Subcutaneous adipose tissue (tissue), 4 donors: ENCODE data around the gene UBQLN1. TPM values are rescaled to one million over a fixed set of nuclear protein-coding genes. Genes with fewer than 3 reads are reported as not detected.

Experiments used
- total RNA-seq, 4 donors: library from RNA; depleted of rRNA; stranded (reverse); fragments of >200 nt; gene quantifications; one replicate each; pipeline ENCODE4 v1.1.0, GENCODE V29; 2016
- TF ChIP-seq, protein P1 (sequence below): fragments of 450-650 bp; IDR thresholded peaks from one replicate; pipeline ENCODE4 v1.5.1; 2016; ENCODE audit warnings: low read depth, mild to moderate bottlenecking, control low read depth, antibody characterized with exemption, moderate library complexity

UBQLN1 gene
- 100 to 1,000 TPM; 106 to 138 (median 126) TPM for total RNA-seq

DNA sequence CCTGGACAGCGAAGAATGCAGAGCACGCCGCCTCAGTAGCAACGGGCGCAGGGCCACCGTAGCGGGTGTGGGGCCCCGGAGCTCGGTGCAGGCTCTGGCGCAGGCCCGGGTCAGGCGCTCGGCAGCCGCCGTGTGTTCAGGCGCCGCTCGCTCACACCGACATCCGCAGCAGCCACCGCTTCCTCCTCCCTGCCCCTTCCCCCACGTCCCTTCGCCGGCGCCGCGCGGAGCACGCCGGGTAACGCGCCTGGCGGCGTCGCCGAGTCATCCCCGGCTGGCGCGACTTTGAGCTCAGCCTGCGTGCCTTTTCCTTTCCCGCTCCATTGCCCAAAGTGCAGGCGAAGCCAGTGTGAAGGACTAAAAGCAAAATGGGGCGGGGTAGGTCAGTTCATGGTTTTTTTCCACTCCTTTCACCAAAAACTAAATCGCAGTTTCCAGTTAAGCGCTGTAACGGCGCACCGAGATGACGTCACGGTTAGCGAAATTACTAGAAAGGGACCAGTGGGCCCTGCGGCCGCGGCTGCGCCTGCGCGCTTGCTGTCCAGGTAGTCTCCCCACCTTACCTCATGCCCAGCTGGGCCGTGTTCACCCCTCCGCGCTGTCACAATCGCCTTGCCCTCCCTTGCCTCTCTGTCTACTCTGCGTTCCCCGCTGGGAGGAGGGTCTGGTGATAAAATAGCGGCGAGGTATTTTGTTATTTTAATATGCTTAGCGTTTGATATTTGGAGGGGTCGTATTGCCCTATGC is at the start of gene UBQLN1:
Gene UBQLN1 (minus strand): TSS at position 191 of the 747 bp plus-strand sequence. CDS start 279 bp downstream, outside the sequence.
- TF ChIP-seq, protein P1, sequence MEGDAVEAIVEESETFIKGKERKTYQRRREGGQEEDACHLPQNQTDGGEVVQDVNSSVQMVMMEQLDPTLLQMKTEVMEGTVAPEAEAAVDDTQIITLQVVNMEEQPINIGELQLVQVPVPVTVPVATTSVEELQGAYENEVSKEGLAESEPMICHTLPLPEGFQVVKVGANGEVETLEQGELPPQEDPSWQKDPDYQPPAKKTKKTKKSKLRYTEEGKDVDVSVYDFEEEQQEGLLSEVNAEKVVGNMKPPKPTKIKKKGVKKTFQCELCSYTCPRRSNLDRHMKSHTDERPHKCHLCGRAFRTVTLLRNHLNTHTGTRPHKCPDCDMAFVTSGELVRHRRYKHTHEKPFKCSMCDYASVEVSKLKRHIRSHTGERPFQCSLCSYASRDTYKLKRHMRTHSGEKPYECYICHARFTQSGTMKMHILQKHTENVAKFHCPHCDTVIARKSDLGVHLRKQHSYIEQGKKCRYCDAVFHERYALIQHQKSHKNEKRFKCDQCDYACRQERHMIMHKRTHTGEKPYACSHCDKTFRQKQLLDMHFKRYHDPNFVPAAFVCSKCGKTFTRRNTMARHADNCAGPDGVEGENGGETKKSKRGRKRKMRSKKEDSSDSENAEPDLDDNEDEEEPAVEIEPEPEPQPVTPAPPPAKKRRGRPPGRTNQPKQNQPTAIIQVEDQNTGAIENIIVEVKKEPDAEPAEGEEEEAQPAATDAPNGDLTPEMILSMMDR = no peak

DNA sequence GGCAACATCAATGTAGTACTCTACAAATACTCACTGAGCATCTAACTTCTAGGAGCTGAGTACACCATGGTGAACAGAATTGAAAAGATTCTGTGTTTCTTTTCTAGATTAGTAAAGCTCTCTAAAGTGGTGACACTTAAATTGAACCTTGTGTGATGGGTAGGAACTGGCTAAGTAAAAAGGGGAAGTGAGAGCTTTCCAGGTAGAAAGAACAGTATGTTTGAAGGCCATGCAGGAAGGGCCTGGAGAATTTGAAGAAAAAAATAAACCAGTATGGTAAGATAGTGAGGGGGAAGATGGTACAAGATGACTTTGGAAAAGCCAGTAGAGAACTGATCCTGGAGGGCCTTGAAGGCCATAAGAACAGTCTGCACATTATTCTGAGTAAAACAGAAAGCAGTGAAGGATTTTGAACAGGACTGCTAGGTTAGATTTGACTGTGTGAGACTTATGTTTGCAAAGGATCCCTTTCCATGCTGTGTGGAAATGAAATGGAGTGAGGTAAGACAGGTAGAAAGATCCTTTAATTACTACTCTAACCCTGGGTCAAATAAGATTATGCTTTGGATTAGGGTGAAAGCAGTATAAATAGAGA is 46.7 kb upstream of the UBQLN1 start:
- TF ChIP-seq, protein P1 = no peak

DNA sequence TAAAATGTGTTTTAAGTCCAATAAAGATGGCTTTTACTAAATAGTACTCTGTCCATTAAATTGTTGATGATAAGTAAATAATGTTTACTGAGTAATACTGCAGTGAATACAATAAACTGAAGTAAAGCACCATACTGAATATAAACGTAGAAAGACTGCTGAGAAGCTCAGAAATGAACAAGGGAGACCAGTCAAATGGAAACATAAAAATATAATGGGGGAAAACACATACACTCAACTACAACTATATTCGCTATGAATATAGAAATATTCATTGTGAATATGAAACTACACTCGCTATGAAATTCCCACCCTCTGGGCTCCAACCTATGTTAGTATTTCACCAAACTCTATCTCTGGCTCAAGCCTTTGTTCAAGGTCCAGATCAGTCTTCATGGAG is 41.9 kb upstream of the UBQLN1 start:
- TF ChIP-seq, protein P1 = no peak

DNA sequence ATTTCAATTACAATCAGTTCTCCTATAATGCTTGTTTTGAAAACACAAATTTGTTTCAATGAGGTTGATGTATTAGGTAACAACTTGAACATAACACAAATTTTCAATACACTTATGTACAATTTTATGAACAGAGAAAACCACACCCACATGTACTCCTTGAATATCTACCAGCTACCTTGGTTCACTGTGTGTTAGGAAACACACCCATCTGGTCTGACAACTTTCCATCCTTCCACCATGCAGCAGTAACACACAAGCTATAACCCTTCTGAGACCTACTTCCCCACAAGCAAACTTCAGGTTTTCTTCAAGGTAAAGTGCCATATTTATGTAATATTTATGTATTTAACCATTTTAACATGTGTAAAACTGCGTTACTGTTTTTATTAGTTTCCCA is 36.4 kb upstream of the UBQLN1 start:
- TF ChIP-seq, protein P1 = no peak

DNA sequence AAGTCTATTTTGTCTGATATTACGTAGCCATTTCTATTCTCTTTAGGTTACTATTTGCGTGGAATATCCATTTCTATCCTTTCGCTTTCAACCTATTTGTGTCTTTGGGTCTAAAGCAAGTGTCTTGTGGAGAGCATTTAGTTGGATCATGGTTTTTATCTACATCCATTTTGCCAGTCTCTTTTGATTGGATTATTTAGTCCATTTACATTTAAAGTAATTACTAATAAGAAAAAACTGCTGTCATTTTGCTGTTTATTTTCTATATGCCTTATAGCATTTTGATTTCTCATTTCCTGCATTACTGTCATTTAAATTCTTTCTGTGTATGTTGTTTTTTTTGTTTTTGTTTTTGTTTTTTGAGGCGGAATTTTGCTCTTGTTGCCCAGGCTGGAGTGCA is 26.0 kb upstream of the UBQLN1 start:
- TF ChIP-seq, protein P1 = no peak

DNA sequence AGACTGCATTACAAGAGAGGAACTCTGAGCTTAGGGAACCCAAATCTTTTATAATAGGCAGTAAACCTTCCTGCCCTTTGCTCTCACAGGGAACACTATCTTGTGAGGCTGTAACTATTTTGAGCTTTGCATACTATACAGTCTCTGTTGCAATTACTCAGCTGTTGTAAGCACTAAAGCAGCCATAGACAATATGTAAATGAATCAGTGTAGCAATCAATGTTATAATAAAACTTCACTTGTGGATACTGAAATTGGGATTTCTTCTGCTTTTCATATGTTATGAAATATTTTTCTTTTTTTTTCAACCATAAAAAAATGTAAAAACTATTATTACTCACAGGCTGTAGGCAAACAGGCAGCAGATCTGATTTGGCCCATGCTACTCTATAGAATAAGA is 16.7 kb upstream of the UBQLN1 start:
- TF ChIP-seq, protein P1 = no peak

DNA sequence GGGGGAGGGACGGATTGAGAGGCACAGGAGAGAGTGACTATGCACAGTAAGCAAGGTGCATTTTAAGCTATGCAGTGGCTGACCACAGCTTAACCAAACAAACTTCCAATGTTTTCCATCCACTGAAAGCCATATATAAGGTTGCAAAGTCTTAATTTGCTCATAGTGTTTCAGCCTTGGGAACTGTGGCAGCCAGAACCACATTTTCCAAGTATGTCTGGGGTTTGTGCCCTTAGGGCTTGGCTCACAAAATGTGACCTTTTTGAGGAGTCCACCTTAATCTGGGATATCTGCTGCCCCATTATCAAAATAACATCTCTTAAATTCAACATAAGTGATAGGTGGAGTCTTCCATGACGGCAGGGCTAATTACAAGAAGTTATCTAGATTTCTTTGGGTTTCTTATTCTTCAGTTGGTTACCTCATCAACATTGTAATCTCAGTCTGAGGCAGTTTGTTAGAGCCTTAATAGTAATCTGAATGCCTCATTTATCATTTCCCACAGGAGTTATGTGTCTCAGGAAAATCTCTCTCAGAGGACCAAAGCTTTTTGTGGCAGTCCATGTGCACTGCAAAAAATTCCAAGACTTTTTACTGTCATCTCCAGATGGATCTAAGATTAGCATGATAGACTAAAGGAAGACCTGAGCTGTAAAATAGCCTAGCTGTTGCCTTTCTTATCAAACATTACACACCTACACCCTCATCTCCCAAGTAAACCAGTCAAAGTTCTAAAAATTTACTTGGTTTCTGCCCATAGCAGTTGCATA is 15.2 kb upstream of the UBQLN1 start:
- TF ChIP-seq, protein P1 = no peak
